GM18507 (cell line): Measurements from ENCODE around the gene CLCF1.

Experiments
- DNase-seq: peaks from one replicate; pipeline ENCODE4 v3.0.0; 2011; ENCODE audit warnings: low read depth; ENCODE audit not compliant: insufficient read length; ENCODE audit errors: extremely low spot score
- FAIRE-seq: peaks from 2 replicates; lab custom pipeline; 2011; peaks lifted over from hg19 to GRCh38; lab: Jason Lieb, UNC

The CLCF1 gene

GRCh38 chr11:67397536-67397935, 24.1 kb upstream of the CLCF1 start:
- DNase-seq (no peak), FAIRE-seq (no peak)

- DNase-seq (no peak), FAIRE-seq (no peak)
Observed at GRCh38 chr11:67396587-67397389, 23.4 kb upstream of the CLCF1 start.

- FAIRE-seq (no peak), DNase-seq (no peak)
Observed at GRCh38 chr11:67396259-67396581, 22.8 kb upstream of the CLCF1 start.

- DNase-seq (no peak), FAIRE-seq (no peak)
Observed at GRCh38 chr11:67395555-67396258, 22.3 kb upstream of the CLCF1 start.

- FAIRE-seq (no peak), DNase-seq (no peak)
Observed at GRCh38 chr11:67393990-67394389, 20.6 kb upstream of the CLCF1 start.

- FAIRE-seq (no peak), DNase-seq (no peak)
Observed at GRCh38 chr11:67393437-67393836, 20.0 kb upstream of the CLCF1 start.

DNA sequence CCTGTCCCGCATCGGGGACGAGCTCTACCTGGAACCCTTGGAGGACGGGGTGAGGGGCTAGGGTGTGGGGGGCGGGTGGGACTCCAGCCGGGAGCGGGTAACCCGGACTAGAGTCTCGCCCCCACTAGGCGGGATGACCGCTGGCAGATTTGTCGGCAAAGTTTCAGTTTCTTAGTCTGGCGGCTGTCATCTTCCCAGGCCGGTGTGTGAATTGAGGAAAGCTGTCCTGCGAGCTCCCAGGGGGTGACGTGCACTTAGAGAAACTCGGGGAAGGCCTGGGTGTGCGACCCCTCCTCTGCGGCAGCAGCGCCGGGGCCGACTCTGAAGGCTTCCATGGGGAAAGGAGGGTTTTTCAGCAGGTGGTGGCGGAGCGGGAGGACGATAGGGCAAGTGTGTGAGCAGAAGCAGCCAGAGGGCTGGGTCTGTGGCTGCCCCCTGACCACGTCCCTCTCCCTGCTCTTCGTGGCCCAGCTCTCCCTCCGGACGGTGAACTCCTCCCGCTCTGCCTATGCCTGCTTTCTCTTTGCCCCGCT, 18.9 kb upstream of the CLCF1 start:
- FAIRE-seq (no peak), DNase-seq (no peak)

- FAIRE-seq (peak; percentile 77), DNase-seq (peak; percentile 98)
Observed at GRCh38 chr11:67391304-67392182, 18.1 kb upstream of the CLCF1 start, which contains the start of gene RAD9A. RAD9A (plus strand) TSS chr11:67391986; CDS start chr11:67392045, 59 bp downstream.

DNA sequence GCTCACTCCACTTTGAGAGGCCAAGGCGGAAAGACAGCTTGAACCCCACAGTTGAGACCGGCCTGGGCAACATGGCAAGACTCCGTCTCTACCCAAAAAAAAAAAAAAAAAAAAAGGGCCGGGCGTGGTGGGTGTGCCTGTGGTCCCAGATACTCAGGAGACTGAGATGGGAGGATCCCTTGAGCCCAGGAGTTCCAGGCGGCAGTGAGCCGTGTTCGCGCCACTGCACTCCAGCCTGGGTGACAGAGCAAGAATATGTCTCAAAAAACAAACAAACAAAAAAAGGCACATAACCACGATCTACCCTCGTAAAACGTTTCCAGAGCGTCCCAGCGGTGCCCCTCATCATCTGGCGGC, 17.5 kb upstream of the CLCF1 start:
- FAIRE-seq (no peak), DNase-seq (no peak)

GRCh38 chr11:67389477-67389876, 16.1 kb upstream of the CLCF1 start:
- DNase-seq: no peak
- peak; percentile 53 for FAIRE-seq

DNA sequence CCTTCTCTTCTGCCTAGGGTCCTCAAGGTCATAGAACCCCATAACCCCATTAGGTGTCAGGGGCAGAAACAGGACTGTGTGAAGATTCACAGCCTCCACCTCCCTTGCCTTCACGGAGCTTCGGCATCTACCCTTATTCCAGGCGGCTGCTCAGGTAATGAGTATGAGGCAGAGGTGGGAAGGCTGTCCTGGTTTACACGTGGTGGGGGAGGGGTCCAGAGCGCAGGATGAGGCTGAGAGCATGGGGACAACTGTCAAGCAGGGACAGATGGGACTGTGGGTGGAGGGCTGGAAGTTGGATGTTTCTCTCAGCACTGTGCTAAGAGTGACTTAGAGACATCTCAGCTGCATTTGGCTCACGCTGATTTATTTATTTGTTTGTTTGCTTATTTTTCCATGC, 14.1 kb upstream of the CLCF1 start:
- DNase-seq: no peak
- no peak for FAIRE-seq

DNA sequence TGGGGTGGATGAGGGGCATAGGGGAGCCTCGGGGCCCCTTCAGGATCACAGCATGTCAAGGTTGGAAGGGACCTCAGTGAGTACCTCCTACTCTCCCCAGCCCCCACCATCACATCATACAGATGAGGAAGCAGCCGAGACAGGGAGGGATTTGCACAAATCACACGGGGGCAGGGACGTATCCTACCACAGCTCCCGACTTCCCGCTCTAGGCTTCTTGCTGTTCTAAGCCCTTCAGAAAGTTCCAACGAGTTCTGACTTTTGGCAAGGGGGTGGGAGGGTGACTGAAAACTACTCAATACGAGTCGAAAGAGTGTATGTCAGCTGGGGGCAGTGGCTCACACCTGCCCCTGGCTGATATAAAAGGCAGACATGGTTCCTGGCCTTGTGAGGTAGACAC, 13.7 kb upstream of the CLCF1 start:
- FAIRE-seq (no peak), DNase-seq (no peak)

DNA sequence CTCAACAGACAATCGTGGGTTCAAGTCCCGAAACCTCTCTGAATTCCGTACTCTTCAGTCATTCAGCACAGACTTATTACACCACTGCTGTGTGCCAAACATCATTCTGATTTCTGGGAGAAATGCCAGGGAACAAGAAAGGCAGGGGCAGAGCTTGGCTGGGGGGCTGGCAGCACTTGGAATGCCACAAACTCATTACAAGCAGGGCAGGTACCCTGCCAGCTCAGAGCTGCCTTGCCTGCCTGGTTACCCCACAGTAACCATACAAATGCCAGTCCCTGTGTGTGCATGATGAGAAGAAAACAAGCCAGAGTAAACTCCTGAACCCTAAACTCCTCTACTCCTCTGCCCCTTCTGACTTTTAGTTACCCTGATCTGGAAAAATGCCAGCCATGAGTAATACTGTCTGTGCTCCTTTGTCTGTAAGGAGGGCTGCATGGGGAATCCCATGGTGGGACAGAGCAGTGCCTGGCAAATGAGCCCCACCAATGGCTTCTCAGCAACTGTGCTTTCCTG, 11.5 kb upstream of the CLCF1 start:
- DNase-seq: no peak
- FAIRE-seq: no peak

GRCh38 chr11:67382276-67383136, 9.1 kb upstream of the CLCF1 start:
- FAIRE-seq (peak; percentile 86), DNase-seq (no peak)

- no peak for DNase-seq
- FAIRE-seq: peak; percentile 53
Observed at GRCh38 chr11:67381244-67381972, 8.0 kb upstream of the CLCF1 start.

DNA sequence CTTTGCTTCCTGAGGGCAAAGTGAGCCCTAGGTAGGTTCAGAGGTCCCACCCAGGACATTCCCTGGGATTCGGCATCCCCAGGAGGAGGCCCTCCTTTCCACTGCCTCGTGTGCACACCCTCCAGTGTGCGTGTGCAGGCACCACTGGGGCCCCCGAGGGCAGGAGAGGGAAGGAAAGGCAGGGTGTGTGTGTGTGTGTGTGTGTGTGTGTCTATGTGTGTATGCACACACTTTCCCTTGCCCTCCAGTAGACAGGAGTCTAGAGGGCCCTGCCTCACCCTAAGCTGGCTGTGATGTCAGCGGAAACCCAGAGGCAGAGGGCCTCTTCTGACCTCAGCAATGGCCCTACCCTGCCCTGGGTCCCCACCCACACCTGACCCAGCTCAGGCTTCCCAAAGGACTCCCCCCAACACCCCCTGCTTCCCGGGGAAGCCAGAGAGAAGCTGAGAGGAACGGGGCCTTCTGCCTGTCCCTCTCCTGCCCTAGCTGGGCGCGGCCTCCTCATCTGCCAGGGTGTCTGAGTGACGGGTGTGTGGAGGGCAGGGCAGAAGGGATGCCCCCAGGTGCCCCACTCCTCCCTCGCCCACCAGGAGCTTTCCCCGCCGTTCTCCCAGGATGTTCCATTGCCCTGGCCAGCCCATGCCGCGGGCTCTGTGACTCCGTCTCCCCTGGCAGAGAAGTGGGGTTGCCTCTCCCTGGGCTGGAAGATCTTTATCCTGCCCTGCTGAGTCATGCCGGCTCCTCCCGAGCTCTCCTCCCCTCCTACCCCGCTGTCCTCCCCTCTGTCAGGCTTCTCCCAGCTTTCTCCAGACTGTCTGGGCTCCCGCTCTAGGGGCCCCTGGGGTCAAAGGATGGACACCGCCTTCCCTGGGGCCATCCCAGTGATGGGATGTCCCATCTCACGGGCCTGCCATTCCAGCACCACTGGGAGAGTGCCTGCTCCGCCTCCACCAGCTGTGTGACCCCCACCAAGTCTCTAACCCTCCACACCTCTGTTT, 6.0 kb upstream of the CLCF1 start:
- DNase-seq: no peak
- FAIRE-seq: no peak

GRCh38 chr11:67378544-67378943, 5.1 kb upstream of the CLCF1 start:
- no peak for FAIRE-seq
- DNase-seq: no peak
